H9 (cell line): Measurements from ENCODE around the gene CKS1B. TPM values are rescaled to one million over a fixed set of nuclear protein-coding genes. Genes with fewer than 3 reads are reported as not detected.

Experiments
- DNase-seq: peaks from one replicate; pipeline ENCODE4 v3.0.0-alpha.2; 2017
- H2AFZ ChIP-seq: one replicate; pipeline ENCODE4 v1.6.1; 2013; ENCODE audit warnings: mild to moderate bottlenecking, low read length, control low read depth, moderate library complexity
- H2AK5ac ChIP-seq: 2 replicates; pipeline ENCODE4 v1.6.1; 2013; ENCODE audit warnings: low read length, control low read depth, mixed read lengths; ENCODE audit not compliant: insufficient read length
- H2BK120ac ChIP-seq: one replicate; pipeline ENCODE4 v1.6.1; 2013; ENCODE audit warnings: low read depth, mild to moderate bottlenecking, low read length, control low read depth, inconsistent platforms; ENCODE audit not compliant: poor library complexity, severe bottlenecking
- H2BK12ac ChIP-seq: 2 replicates; pipeline ENCODE4 v1.6.1; 2013; ENCODE audit warnings: low read length, control low read depth, mixed read lengths, low read depth; ENCODE audit not compliant: insufficient read length
- H2BK15ac ChIP-seq: 2 replicates; pipeline ENCODE4 v1.6.1; 2013; ENCODE audit warnings: low read depth, low read length, control low read depth
- H2BK20ac ChIP-seq: one replicate; pipeline ENCODE4 v1.6.1; 2013; ENCODE audit warnings: low read depth, mild to moderate bottlenecking, low read length, control low read depth, inconsistent platforms; ENCODE audit not compliant: poor library complexity, severe bottlenecking
- H2BK5ac ChIP-seq: 2 replicates; pipeline ENCODE4 v1.6.1; 2013; ENCODE audit warnings: low read length, control low read depth, mixed read lengths; ENCODE audit not compliant: insufficient read length
- H3K14ac ChIP-seq: 2 replicates; pipeline ENCODE4 v1.6.1; 2013; ENCODE audit warnings: low read length, control low read depth; ENCODE audit not compliant: insufficient read depth
- H3K18ac ChIP-seq: 2 replicates; pipeline ENCODE4 v1.6.1; 2013; ENCODE audit warnings: low read depth, mild to moderate bottlenecking, mixed read lengths, low read length, control low read depth; ENCODE audit not compliant: insufficient read length
- H3K23ac ChIP-seq: 2 replicates; pipeline ENCODE4 v1.6.1; 2013; ENCODE audit warnings: low read length, control low read depth, mixed read lengths, low read depth; ENCODE audit not compliant: insufficient read length
- H3K23me2 ChIP-seq: 2 replicates; pipeline ENCODE4 v1.6.1; 2013; ENCODE audit warnings: low read depth, mild to moderate bottlenecking, mixed read lengths, low read length, control low read depth; ENCODE audit not compliant: insufficient read length, poor library complexity, severe bottlenecking
- H3K27ac ChIP-seq: 2 replicates; pipeline ENCODE4 v1.5.1; 2013; ENCODE audit warnings: low read length, control low read depth, mixed read lengths, low read depth; ENCODE audit not compliant: insufficient read length
- H3K27me3 ChIP-seq: 2 replicates; pipeline ENCODE4 v1.6.1; 2013; ENCODE audit warnings: low read length, control low read depth, inconsistent platforms; ENCODE audit not compliant: insufficient read depth
- H3K4ac ChIP-seq: 2 replicates; pipeline ENCODE4 v1.6.1; 2013; ENCODE audit warnings: low read depth, mild to moderate bottlenecking, control low read depth, inconsistent platforms, low read length, moderate library complexity
- H3K4me1 ChIP-seq: 2 replicates; pipeline ENCODE4 v1.6.1; 2013; ENCODE audit warnings: low read length, control low read depth, inconsistent platforms; ENCODE audit not compliant: insufficient read depth
- H3K4me2 ChIP-seq: 2 replicates; pipeline ENCODE4 v1.6.1; 2013; ENCODE audit warnings: low read length, control low read depth, mixed read lengths; ENCODE audit not compliant: insufficient read length, insufficient read depth
- H3K56ac ChIP-seq: 2 replicates; pipeline ENCODE4 v1.6.1; 2013; ENCODE audit warnings: low read depth, mild to moderate bottlenecking, mixed read lengths, low read length, control low read depth; ENCODE audit not compliant: insufficient read length
- H3K79me1 ChIP-seq: 2 replicates; pipeline ENCODE4 v1.6.1; 2013; ENCODE audit warnings: low read depth, mild to moderate bottlenecking, moderate library complexity, low read length, control low read depth, inconsistent platforms; ENCODE audit not compliant: insufficient read depth, poor library complexity, severe bottlenecking
- H3K79me2 ChIP-seq: 2 replicates; pipeline ENCODE4 v1.6.1; 2013; ENCODE audit warnings: low read length, control low read depth, inconsistent platforms; ENCODE audit not compliant: insufficient read depth
- H3K9ac ChIP-seq: 2 replicates; pipeline ENCODE4 v1.6.1; 2013; ENCODE audit warnings: low read length, control low read depth, mixed read lengths; ENCODE audit not compliant: insufficient read length; ENCODE audit errors: extremely low read depth
- H3K9me3 ChIP-seq: one replicate; pipeline ENCODE4 v1.6.1; 2013; ENCODE audit warnings: low read depth, low read length, inconsistent platforms; ENCODE audit not compliant: control insufficient read depth
- H3T11ph ChIP-seq: one replicate; pipeline ENCODE4 v1.6.1; 2013; ENCODE audit warnings: mild to moderate bottlenecking, low read length, control low read depth, inconsistent platforms
- H4K20me1 ChIP-seq: one replicate; pipeline ENCODE4 v1.6.1; 2013; ENCODE audit not compliant: control insufficient read depth, insufficient read length, insufficient read depth
- H4K5ac ChIP-seq: 2 replicates; pipeline ENCODE4 v1.6.1; 2013; ENCODE audit warnings: low read depth, mild to moderate bottlenecking, mixed read lengths, low read length, control low read depth; ENCODE audit not compliant: insufficient read length
- H4K8ac ChIP-seq: replicated peaks from 2 replicates; pipeline ENCODE4 v1.6.1; 2013; ENCODE audit warnings: low read length, control low read depth, mixed read lengths, low read depth; ENCODE audit not compliant: insufficient read length
- H4K91ac ChIP-seq: 2 replicates; pipeline ENCODE4 v1.6.1; 2013; ENCODE audit warnings: low read depth, mild to moderate bottlenecking, moderate library complexity, mixed read lengths, low read length, control low read depth; ENCODE audit not compliant: insufficient read length
- H3K27ac Mint-ChIP-seq, 3 experiments: 2 replicates in 2 of 3; 3 replicates in 1 of 3; pipeline ENCODE4 v1.8.0; 2020 to 2021; ENCODE audit warnings: mixed read lengths in 3 of 3, mild to moderate bottlenecking in 1 of 3, moderate library complexity in 1 of 3
- H3K27me3 Mint-ChIP-seq: 2 replicates; pipeline ENCODE4 v1.8.0; 2021; ENCODE audit warnings: low read depth, mild to moderate bottlenecking, moderate library complexity, mixed read lengths
- H3K36me3 Mint-ChIP-seq, 3 experiments: 2 replicates in 2 of 3; 3 replicates in 1 of 3; pipeline ENCODE4 v1.8.0; 2020 to 2021; ENCODE audit warnings: low read depth in 3 of 3, mixed read lengths in 3 of 3; ENCODE audit not compliant: insufficient read depth in 1 of 3
- H3K4me1 Mint-ChIP-seq, 2 experiments: 2 replicates each; pipeline ENCODE4 v1.8.0; 2020; ENCODE audit warnings: mixed read lengths in 2 of 2
- H3K4me3 Mint-ChIP-seq, 2 experiments: 2 replicates in 1 of 2; 3 replicates in 1 of 2; pipeline ENCODE4 v1.8.0; 2020 to 2021; ENCODE audit warnings: mild to moderate bottlenecking in 2 of 2, mixed read lengths in 2 of 2, moderate library complexity in 1 of 2
- H3K9me3 Mint-ChIP-seq, 2 experiments: 2 replicates in 1 of 2; 3 replicates in 1 of 2; pipeline ENCODE4 v1.8.0; 2020; ENCODE audit warnings: mild to moderate bottlenecking in 2 of 2, mixed read lengths in 2 of 2, moderate library complexity in 1 of 2
- CTCF ChIP-seq: fragments of 200-600 bp; sonication (generic); conservative IDR thresholded peaks from 3 replicates; pipeline ENCODE4 v1.8.0; 2021; ENCODE audit warnings: antibody characterized with exemption, mild to moderate bottlenecking
- WGBS: extraction: QIAGEN DNeasy Blood & Tissue Kit; methylation state at CpG from one replicate; pipeline ENCODE4 v1.1.7; 2013; ENCODE audit warnings: missing lambda C conversion rate, low lambda C conversion rate, mixed read lengths; ENCODE audit not compliant: insufficient read length; ENCODE audit errors: extremely low coverage; 5-methylcytosine and 5-hydroxymethylcytosine counted together
- total RNA-seq: library from RNA; stranded (reverse); gene quantifications from 2 replicates; pipeline ENCODE4 v1.2.1, GENCODE V29; 2021

Gene CKS1B
- total RNA-seq, 1 experiment from 2014 or later, result 279 TPM

- no peaks in the 10 kb centered on the region; a peak in 1 of 5 replicates for H3K9me3 Mint-ChIP-seq
- no peak overlapping the region for H2AK5ac ChIP-seq
- H3K27me3 Mint-ChIP-seq, result no peaks in the 10 kb centered on the region
- no peak overlapping the region for H2BK20ac ChIP-seq
- no peak overlapping the region for H2BK5ac ChIP-seq
- no peak overlapping the region for H3K27ac Mint-ChIP-seq
- no peak overlapping the region for H3K23ac ChIP-seq
- H2BK15ac ChIP-seq, result no peak overlapping the region
- no peaks in the 10 kb centered on the region for H3K9me3 ChIP-seq
- H2BK120ac ChIP-seq, result no peak overlapping the region
- no peaks in the 10 kb centered on the region; the same call in 1 of the 2 replicates for H3K79me2 ChIP-seq
- no peak overlapping the region for H2BK12ac ChIP-seq
- no peak overlapping the region for H3K18ac ChIP-seq
- no peak overlapping the region for H3K56ac ChIP-seq
- no peak overlapping the region for H3K9ac ChIP-seq
- no peak overlapping the region for H2AFZ ChIP-seq
- no peak overlapping the region for H3K4me2 ChIP-seq
- H3K14ac ChIP-seq, result no peak overlapping the region
- H3K4ac ChIP-seq, result no peak overlapping the region
- no peak for TF ChIP-seq CTCF
- H4K8ac ChIP-seq, result no peak overlapping the region
- H3T11ph ChIP-seq, result no peak overlapping the region
- H3K79me1 ChIP-seq, result no peaks in the 10 kb centered on the region
- no CpG with 5 or more reads among the region's 8 CpGs for WGBS
- H3K4me3 Mint-ChIP-seq, result no peak overlapping the region
- no peak overlapping the region for H4K5ac ChIP-seq
- no peak overlapping the region for H4K91ac ChIP-seq
- H3K36me3 Mint-ChIP-seq, result peaks cover 8 to 33% (median 18%) of the 10 kb centered on the region in 3 experiments; a peak in 6 of 7 replicates
- H3K4me1 Mint-ChIP-seq, result peaks cover 36 to 65% of the 10 kb centered on the region in 2 experiments
- no peaks in the 10 kb centered on the region for H3K27me3 ChIP-seq
- no peaks in the 10 kb centered on the region for H4K20me1 ChIP-seq
- no peak for DNase-seq
- H3K4me1 ChIP-seq, result peaks cover 3% of the 10 kb centered on the region; the same call in 1 of the 2 replicates
- no peak overlapping the region for H3K27ac ChIP-seq
- no peaks in the 10 kb centered on the region for H3K23me2 ChIP-seq
Measured at GRCh38 chr1:155013632-155014031, 39.2 kb downstream of the CKS1B start.
